ENCODE data around the gene ZDHHC15.
"Not testable (repeated sequence)": the region's sequence is repeated elsewhere in the genome, so short reads cannot be mapped to it uniquely, and the experiment has no call there.

Gene ZDHHC15, protein sequence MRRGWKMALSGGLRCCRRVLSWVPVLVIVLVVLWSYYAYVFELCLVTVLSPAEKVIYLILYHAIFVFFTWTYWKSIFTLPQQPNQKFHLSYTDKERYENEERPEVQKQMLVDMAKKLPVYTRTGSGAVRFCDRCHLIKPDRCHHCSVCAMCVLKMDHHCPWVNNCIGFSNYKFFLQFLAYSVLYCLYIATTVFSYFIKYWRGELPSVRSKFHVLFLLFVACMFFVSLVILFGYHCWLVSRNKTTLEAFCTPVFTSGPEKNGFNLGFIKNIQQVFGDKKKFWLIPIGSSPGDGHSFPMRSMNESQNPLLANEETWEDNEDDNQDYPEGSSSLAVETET

DNA sequence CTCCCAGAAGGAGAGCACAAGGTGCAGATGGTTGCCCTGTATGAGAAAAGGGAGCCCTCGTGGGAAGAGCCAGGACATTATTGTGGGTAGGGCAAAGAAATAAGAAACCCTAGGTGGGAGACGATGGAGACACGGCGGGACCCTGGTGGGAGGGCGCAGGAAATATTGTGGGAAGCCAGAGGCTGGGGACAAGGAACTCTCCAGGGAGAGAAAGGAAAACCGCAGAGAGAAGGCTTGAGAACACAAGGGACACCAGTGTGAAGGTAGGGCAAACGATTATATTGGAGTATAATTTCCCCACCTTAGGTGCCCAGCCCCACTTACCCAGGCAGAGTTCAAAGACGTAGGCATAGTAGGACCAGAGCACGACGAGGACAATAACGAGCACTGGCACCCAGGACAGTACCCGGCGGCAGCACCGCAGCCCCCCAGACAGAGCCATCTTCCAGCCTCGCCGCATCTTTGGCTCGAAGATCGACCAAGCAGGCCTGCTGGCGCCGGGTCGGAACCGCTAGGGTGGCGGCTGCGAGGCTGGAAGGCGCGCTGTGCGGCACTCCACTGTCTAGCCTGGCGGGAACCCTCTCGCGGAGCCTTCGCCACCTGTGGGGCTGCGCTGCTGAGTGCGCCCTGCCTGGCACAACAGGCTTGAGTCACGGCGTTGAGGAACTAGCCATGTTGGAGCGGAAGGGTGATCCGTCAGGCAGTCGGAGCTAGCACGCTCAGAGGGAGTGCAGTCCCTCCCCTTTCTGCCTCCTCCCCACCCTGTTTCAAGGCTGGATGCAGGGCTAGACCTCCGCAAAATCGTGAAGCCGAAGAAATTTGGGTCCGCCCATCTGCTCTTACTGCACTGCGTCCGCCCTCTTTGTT is at the start of gene ZDHHC15:
Gene ZDHHC15, minus strand, starts transcription at position 473 of the 867 bp plus-strand sequence. Its CDS starts 13 bp downstream, at position 460.
- peak; percentile 37 to 41 for DNase-seq

DNA sequence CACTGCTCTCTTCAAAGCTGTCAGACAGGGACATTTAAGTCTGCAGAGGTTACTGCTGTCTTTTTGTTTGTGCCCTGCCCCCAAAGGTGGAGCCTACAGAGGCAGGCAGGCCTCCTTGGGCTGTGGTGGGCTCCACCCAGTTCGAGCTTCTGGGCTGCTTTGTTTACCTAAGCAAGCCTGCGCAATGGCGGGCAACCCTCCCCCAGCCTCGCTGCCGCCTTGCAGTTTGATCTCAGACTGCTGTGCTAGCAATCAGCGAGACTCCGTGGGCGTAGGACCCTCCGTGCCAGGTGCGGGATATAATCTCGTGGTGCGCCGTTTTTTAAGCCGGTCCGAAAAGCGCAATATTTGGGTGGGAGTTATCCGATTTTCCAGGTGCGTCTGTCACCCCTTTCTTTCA is 37.7 kb upstream of the ZDHHC15 start:
- DNase-seq: not testable (repeated sequence)

DNA sequence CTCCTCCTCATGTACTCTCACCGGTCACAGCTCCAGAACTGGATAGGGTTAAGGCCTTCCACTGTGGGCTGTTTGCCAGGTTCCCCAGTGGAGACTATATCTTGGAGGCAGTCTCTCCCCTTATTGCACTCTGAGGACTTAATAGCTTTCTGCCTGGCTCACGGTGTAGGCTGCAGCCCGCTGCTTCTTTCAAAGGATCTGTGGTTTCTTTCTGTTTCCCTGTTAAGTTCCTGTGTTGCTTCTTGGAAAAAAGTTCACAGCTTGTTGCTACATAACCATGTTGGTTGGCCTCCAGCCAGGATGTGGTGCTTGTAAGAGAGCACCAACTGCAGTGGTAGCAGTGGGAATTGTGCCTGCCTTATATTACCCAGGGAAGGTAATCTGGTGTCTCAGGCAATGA is 24.9 kb upstream of the ZDHHC15 start:
- no peak for DNase-seq

DNA sequence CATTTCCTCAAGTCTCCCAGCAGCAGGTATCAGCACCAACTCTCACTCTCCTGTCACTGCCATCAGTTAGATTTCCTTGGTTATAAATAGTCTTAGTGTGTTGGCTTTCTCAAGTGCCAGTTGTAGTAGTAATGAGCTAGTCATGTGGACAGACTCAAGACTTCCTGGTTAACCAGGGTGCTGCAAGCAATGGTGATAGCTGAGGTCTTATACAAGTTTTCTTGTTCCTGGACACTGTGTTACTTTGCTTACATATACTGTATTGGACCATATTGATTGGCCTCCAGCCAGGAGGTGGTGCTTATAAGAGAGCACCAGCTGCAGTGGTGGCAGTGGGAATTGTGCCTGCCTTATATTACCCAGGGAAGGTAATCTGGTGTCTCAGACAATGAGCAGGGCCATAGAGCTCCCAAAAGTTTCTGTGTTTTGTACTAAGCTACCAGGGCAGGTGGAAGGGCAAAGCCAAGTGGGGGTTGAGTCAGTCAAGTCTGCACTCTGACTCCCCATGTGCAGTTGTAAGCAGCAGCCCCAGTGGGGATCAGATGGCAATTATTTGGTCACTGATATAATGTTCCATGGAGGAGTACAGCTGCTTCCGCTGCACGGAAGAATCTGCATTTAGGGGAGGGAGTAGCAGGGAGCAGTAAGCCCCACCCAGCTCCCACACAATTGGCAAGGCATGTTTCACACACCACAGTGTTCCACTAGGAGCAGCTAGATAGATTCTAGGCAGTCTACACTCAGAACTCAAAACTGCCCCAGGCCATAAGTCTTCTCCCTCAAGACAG is 24.1 kb upstream of the ZDHHC15 start:
- no peak for DNase-seq

DNA sequence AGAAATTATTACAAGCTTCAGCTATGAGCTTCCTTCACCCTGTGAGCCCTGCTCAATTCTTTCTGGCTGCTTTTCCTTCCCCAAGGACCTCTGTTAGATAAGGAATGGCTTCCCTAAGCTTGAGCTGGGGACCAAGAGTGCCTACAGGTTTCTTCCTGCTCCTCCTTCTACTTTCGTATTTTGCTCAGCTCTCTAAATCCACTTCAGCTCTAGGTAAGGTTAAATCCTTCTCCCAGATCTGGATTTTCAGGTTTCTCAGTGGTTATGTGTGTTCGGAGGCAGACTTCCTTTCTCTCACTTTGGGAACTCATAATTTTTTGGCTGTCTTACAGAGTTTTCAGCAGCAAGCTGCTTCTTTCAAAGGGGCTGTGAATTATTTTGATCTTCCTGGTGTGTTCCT is 21.9 kb upstream of the ZDHHC15 start:
- no peak for DNase-seq

DNA sequence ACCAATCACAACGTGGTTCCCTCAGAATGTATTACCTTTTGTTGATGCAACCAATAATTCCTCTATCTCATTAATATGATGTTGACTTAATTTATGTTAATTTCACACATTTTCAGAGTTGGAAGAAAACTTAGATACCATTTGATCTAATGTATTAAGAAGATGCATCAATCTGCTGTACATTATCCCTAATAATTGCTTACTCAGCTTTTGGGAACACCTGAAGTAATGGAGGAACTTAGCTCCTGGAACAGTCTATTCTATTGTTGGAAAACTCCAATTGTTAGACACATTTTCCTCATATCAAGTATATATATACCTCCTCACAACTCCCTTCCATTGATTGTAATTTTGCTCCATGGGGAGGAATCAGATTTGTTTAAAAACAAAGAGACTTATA is 38.9 kb downstream of the ZDHHC15 start:
- no peak for DNase-seq

DNA sequence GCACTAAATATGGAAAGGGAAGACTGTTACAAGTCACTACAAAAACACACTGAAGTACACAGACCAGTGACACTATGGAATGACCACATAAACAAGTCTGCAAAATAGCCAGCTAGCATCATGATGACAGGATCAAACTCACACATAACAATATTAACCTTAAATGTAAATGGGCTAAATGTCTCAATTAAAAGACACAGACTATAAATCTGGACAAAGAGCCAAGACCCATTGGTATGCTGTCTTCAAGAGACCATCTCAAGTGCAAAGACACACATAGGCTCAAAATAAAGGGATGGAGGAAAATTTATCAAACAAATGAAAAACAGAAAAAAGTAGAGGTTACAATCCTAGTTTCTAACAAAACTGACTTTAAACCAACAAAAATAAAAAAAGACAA is 61.1 kb downstream of the ZDHHC15 start:
- not testable (repeated sequence) for DNase-seq

DNA sequence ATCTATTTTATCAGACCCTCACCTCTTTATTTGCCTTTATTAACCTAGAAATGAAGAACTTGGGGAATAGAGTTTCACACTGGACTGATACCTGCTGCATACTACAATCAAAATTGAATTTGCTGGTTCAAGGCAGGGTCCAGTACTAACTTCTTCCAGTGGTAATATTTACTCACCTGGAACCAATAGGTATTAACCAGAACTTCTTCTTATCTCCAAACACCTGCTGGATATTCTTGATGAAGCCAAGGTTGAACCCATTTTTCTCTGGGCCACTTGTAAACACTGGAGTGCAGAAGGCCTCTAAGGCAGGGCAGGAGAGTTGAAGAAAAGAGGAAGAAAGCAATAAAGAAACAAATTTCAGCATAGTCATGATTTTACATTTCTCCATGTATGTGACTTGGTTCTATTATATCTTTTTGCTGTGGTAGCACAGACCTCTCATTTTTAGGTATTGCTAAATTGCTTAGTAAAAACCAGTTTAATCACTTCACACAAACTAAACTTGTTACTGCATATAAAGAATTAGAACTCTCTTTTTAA is 101.1 kb downstream of the ZDHHC15 start:
- no peak for DNase-seq

DNA sequence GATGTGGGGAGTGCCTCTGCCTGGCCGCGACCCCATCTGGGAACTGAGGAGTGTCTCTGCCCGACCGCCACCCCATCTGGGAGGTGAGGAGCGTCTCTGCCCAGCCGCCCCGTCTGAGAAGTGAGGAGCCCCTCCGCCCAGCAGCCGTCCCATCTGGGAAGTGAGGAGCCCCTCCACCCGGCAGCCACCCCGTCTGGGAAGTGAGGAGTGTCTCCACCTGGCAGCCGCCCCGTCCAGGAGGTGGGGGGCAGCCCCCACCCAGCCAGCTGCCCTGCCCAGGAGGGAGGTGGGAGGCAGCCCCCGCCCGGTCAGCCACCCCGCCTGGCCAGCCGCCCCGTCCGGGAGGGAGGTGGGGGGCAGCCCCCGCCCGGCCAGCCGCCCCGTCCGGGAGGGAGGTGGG is 115.7 kb downstream of the ZDHHC15 start:
- DNase-seq: not testable (repeated sequence)

DNA sequence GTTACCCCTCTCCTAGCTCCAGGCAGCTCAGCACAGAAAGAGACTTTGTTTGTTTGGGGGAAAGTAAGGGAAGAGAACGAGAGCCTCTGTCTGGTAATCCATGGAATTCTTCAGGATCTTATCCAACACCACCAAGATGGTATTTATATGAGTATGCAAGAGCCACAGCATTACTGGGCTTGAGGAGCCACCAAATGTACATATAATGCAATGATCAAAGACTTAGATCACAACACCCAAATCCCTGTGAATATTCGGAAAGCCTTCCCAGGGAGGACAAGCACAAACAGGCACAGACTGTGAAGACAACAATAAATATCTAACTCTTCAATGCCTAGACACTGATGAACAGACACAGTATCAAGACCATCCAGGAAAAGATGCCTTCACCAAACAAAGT is 132.4 kb downstream of the ZDHHC15 start:
- DNase-seq: no peak

DNA sequence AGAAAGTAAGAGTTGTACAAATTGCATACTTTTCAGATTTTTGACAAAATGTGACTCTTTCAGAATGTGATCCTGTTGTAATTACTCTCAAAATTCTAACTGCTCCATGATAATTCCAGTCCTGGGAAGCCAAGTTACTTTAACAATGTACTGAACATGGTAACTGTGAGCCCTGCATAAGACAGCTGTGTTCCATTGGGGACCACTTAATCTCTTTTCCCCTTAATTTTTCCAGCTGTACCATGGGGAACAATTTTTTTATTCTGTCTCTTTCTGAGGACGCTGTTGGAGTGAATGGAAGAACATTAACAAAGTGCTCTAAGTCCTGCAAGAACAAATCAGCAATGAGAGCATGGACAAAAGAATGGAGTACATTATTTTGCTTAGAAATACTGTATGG is 153.1 kb downstream of the ZDHHC15 start:
- no peak for DNase-seq

DNA sequence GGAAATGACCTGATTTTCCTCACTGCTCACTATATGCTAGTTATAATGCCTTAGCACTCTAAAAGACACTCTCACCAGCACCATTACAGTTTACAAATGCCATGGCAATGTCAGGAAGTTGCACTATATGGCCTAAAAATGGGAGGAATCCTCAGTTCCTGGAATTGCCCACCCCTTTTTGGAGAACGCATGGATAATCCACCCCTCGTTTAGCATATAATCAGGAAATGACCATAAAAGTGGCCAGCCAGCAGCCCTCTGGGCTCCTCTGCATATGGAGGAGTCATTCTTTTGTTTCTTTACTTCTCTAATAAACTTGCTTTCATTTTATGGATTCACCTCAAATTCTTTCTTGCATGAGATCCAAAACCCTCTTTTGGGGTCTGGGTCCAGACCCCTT is 156.0 kb downstream of the ZDHHC15 start:
- no peak for DNase-seq

DNA sequence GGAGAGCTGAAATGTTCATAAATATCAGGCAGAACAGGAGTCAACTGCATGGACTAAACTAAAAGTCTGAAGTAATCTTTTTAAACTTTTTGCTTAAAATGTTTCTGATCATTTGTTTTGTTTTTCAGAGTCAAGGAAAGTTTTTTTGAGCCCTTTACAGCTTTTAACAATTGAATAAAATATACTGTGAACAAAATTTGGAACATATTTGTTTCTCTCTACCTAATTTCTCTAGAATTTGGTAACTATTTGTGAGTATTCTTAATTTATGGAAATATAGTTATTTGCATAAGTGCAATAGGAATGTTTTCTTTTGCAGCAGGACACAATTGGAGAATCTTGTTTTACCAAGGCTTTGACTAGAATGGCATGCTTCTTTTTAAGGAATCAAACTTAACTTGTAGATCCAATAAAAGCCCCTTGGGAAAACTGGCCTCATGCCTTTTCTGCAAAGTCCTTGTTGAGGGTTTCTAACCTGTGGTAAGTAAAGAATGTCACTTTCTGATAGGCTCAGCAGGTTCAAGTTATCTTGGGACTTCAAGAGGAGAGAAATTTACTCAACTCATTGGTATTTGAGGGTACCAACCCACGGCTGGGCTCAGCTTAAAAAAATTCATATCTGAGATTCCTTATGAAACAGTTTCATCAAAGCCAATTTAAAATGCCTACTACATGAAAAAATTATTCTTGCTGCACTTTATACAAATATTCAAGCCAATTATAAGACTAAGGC is 157.4 kb downstream of the ZDHHC15 start:
- no peak for DNase-seq

DNA sequence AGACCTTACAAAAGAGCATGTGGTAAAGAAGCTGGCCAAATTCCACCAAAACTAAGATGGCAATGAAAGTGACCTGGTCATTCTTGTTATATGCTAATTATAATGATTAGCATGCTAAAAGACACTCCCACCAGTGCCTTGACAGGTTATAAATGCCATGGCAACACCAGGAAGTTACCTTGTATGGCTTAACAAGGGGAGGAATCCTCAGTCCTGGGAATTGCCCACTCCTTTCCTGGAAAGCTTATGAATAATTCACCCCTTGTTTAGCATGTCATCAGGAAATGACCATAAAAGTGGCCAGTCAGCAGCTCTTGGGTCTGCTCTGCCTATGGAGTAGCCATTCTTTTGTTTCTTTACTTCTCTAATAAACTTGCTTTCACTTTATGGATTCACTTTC is 161.0 kb downstream of the ZDHHC15 start:
- DNase-seq: no peak

DNA sequence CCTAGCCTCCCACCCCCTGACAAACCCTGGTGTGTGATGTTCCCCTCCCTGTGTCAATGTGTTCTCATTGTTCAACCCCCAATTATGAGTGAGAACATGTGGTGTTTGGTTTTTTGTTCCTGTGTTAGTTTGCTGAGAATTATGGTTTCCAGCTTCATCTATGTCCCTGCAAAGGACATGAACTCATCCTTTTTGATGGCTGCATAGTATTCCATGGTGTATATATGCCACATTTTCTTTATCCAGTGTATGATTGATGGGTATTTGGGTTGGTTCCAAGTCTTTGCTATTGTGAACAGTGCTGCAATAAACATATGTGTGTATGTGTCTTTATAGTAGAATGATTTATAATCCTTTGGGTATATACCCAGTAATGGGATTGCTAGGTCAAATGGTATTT is 174.2 kb downstream of the ZDHHC15 start:
- DNase-seq: not testable (repeated sequence)

DNA sequence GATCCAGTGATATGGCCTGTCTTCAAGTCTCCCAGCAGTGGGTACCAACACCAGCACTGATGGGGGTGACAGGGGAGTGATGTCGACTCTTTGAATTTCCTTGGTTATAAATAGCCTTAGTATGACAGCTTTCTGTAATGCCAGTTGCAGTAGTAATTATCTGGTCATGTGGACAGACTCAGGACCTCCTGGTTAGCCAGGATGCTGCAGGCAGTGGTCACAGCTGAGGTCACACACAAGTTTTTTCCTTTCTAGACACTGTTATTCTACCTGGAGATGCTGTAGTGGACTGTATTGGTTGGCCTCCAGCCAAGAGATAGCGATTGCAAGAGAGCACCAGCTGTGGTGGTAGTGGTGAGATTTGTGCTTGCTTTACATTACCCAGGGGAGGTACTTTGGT is 185.3 kb downstream of the ZDHHC15 start:
- no peak for DNase-seq

DNA sequence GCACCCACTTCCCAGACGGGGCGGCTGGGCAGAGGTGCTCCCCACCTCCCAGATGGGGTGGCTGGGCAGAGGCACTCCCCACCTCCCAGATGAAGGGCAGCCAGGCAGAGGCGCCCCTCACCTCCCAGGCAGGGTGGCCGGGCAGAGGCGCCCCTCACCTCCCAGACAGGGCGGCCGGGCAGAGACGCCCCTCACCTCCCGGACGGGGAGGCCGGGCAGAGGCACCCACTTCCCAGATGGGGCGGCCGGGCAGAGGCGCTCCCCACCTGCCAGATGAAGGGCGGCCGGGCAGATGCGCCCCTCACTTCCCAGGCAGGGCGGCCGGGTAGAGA is 187.7 kb downstream of the ZDHHC15 start:
- DNase-seq: no peak

DNA sequence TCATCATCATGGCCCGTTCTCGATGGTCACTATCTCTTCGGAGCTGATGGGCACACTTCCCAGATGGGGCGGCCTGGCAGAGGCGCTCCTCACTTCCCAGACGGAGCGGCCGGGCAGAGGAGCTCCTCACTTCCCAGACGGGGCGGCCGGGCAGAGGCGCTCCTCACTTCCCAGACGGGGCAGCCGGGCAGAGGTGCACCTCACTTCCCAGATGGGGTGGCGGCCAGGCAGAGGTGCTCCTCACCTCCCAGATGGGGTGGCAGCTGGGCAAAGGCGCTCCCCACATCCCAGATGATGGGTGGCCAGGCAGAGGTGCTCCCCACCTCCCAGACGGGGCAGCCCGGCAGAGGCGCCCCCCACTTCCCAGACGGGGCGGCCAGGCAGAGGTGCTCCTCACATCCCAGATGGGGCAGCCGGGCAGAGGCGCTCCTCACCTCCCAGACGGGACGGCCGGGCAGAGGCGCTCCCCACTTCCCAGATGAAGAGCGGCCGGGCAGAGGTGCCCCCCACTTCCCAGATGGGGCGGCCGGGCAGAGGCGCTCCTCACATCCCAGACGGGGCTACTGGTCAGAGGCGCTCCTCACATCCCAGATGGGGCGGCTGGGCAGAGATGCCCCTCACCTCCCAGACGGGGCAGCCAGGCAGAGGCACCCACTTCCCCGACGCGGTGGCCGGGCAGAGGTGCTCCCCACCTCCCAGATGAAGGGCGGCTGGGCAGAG is 188.3 kb downstream of the ZDHHC15 start:
- not testable (repeated sequence) for DNase-seq

DNA sequence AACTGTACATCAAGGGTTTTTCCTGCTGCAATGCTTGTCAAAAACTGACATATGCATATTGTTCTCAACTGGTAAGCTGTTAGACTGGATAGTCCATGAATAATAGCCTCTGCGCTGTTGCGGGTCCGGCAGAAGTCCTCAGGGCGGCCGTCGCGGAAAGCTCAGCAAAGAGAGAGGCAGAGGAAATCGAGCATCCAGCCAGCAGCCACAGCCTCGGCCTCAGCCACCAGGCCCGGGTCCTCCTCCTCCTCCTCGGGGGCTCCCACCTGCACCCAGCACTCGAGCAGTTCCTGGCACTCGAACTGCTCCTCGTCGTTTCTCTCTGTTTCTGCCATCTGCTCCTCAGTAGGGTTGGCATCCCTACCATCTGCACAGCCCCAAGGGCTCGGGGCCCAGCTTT is 195.2 kb downstream of the ZDHHC15 start:
- no peak for DNase-seq
